Stromal cell of bone marrow (primary cell): ENCODE data around the gene CCDC43.
A peak's percentile ranks its signal among the peaks of the same experiment; 100 is the strongest.
"Not testable (repeated sequence)": the region's sequence is repeated elsewhere in the genome, so short reads cannot be mapped to it uniquely, and the experiment has no call there.

Experiments
- DNase-seq: peaks from one replicate; pipeline ENCODE4 v3.0.0-alpha.2; 2012; ENCODE audit warnings: low read depth

The CCDC43 gene

DNA sequence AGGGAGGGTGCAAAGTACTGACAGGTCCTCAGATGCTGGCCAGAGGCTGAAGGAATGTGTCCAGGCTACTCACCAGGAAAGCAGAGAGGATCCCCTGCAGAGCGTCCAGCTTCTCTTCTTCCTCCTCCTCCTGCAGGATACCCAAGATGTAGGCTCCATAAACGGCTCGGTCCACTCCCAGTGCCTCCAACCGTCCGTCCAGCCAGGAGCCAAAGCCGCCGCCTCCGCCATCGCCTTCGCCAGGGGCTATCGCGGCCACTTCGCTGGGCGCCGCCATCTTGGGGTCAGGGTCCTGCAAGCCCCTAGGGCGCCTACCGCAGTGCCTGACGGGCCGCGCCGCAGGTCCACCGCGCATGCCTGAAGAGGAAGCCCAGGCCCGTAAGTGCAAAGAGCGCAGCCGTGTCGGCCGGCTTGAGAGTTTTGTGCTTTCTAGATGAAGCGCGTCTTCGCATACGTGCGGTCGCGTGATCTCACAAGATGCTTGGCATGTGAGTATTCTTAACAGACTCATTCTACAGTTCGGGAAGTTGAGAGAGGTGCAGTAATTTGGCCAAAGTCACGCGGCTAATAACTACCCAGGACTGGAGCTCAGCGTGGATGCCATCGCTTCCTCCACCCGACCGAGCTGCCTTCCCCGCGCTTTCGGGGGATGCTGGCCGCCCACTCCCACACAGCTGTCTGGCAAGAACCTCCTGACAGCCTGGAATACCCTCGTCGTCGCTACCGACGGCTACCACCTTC is at the start of gene CCDC43:
Gene CCDC43 (minus strand): TSS at position 300 of the 741 bp plus-strand sequence. CDS start 23 bp downstream, at position 277.
- peak; percentile 86 for DNase-seq

DNA sequence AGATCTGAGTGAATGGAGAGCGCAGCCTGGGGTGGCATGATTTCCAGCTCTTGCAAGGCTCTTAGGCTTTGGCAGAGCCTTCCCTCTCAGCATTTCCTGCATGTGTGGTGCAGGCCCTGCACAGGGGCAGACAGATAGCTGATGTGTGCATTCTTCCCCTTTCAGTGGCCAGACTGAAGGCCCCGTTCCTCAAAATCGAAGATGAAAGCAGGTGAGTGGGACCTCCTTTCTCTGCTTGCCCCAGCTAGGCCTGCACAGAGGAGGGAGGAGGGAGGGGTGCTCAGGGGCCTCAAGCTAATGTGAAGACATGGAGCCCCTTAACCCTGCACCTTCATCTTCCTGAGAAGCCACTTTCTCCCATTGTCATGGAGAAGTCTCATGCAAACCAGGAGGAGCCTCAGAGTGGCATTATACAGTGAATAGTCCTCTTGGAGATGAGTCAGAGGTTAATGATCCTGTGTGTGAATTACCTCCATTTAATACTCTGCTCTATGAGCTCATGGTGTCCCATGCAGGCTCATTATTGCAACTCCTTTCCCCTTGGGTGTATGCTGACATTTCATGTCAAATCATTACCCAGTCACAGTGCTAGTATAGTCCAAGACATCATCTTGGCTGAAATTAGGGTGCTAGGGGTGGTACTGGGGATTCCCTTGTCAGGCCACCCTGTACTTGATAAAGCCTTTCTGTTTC is 48.8 kb upstream of the CCDC43 start:
- peak; percentile 9 for DNase-seq

DNA sequence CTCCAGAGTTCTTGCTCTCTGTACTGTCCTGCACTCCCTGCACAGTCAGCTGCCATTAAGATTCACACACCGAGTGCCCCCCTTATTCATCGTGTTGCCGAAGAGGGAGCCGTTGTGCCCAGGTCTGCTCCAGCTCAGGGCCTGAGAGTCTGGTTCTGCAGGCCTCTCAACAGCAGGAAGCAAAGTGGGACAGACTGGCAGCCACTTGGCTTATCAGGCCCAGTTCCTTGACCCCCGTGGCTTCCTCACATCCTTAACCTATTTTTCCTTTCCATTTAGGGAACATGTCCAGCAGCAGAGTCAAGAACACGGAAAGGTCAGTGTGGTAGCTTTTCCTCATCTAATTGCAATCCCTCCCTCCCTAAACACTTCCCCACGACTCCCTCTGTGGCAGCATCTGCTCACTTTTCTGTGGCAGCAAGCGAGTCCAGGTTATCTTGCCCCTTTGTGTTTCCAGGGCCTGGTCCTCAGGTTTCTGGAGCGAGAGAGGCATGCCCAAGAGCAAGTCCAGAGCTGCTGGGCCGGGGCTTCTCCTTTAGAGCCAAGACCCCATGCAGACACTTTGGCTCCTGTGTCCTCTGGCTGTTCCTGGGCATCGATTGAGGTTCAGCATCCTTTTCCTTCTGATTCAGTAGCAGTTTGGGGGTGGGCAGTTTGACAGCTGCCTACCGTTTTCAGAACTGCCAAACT is 47.1 kb upstream of the CCDC43 start:
- DNase-seq: no peak

DNA sequence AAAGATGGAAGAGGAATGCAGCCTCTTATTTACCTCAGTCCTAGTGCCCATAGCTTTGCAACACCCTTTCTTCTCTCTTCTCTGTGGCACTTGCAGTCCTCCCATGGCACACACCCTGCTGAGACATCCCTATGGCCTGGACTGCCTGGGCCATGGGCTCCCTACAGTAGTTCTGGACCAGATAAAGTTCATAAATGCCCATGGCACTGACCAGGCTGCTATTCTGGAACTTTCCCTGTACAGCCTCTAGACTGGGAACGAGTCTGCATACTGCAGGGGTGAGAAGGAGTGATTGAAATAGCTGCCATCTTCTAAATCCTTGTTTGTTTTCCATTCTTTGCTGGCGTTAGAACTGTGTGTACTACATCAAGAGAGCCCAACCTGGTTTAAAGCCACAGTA is 44.7 kb upstream of the CCDC43 start:
- no peak for DNase-seq

DNA sequence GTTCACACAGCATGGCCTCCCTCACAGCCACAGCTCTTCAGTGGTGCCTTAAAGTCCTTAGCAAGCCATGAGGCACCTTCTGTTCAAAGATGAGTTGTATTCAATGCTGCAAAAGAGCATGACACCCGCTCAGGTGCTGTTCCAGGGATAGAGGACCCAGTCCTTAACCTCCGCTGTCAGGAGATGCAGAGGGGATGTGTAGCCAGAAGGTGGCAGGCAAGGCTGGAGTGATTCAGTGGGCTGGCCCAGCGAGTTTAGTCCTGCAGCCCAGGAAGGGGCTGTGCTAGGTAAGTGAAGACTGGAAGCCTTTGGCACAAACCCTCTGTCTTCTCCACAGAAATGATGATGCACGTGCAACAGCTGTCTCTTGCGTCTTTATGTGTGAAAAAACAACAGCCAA is 44.2 kb upstream of the CCDC43 start:
- no peak for DNase-seq

DNA sequence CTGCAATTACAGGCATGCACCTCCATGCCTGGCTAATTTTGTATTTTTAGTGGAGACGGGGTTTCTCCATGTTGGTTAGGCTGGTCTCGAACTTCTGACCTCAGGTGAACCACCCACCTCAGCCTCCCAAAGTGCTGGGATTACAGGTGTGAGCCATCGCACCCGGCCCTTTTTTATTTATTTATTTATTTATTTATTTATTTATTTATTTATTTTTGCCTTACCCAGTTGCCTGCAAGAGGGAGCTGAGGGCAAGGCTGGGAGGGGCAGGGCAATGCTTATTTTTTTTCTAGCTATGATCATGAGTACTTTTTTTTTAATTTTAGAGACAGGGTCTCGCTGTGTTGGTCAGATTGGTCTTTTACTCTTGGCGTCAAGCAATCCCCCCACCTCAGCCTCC is 36.5 kb upstream of the CCDC43 start:
- not testable (repeated sequence) for DNase-seq

DNA sequence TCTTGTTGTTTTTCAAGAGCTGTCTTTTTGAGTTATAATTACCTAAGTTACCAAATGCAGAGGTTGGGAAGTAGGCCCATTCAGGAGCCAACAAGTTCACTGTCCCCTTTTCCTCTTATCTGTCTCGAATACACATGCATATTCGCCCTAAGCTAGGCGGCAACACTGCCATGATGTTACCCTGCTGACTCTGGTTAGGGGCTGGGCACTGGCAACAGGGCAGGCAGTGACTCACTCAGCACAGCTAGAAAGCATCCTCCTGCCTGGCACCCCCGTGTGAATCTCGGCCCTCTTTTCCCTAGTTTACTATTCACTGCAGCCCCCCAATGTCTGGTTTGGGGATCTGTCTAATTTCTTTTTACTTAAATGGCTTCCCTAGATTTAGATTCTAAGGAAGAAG is 32.7 kb upstream of the CCDC43 start:
- no peak for DNase-seq

- no peak for DNase-seq
Observed at GRCh38 chr17:44719444-44719843, 29.9 kb upstream of the CCDC43 start.

GRCh38 chr17:44708401-44709263 is 19.1 kb upstream of the CCDC43 start, which contains the start of gene DBF4B:
TSS of gene DBF4B (plus strand) at chr17:44708665. CDS start at chr17:44708821, 156 bp downstream.
- DNase-seq: peak; percentile 88

DNA sequence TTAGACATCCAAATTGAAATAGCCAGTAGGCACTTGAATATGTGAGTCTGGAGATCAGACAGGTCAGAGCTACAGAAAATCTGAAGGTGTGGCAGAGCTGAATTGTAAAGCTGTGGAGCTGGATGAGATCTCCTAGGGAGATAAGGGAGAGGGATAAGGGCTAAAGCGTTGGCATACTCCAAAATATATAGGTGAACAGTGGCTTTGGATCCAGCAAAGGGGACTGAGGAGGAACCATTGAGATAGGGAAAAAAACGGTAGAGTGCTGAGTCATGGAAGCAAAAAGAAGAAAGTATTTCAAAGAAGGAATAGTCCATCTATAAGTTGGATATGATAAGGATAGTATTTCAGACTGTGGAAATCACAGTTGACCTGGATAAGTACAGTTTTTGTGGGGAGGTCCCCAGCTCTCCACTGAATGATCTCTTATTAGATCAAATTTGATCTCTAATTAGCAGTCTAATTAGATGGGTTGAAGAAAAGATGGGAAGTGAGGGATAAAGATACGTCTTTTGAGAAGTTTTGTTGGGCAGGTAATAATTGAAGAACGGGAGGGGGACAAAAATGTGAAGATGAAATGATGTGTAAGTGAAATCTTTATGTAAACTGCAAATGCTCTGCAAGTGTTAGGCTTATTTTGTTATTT is 18.3 kb upstream of the CCDC43 start:
- no peak for DNase-seq

DNA sequence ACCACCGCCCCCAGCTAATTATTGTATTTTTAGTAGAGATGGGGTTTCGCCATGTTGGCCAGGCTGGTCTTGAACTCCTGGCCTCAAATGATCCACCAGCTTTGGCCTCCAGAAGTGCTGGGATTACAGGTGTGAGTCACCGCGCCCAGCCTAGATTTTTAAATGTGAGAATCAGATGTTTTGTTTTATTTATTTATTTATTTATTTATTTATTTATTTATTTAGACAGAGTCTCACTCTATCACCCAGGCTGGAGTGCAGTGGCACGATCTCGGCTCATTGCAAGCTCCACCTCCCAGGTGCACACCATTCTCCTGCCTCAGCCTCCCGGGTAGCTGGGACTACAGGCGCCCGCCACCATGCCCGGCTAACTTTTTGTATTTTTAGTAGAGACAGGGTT is 10.7 kb upstream of the CCDC43 start:
- DNase-seq: not testable (repeated sequence)

GRCh38 chr17:44693609-44694008 is 4.0 kb upstream of the CCDC43 start:
- no peak for DNase-seq

DNA sequence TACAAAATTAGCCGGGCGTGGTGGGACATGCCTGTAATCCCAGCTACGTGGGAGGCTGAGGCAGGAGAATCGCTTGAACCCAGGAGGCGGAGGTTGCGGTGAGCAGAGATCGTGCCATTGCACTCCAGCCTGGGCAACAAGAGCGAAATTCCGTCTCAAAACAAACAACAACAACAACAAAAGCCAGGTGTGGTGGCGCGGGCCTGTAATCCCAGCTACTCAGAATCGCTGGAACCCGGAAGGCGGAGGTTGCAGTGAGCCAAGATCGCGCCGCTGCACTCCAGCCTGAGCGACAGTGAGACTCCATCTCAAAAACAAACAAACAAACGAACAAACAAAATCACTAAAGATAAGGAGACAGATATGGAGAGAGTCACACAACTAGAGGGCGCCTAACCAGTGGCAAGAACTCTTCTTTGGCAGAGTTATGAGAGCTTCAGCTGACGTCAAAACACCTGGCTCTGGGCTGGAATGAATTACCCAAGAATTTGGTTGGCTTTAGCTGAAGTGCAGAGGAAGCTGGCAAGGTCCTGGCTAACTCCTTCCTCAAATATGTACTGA is 1.2 kb upstream of the CCDC43 start:
- DNase-seq: not testable (repeated sequence)

GRCh38 chr17:44688675-44689476 is 700 bp downstream of the CCDC43 start:
- no peak for DNase-seq

- DNase-seq: no peak
Observed at GRCh38 chr17:44688200-44688599, 1.4 kb downstream of the CCDC43 start.

DNA sequence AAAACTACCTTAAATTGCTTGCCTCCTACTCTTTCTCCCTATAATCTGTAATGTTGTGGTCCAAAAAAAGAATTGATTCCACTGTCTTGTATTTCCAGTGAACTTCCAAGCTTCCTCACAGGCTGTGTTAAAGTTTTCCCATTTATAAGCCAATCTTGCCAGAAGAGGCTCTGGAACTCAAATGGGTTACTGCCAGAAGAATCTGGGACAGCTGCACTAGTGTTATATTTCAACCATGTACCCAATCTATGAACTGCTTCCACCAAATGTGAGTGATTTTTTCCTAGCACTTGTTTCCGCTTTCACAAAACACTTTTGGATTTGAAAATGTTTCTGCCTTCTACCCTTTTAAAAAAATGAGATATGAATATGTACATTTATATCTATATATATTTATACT is 1.8 kb downstream of the CCDC43 start:
- no peak for DNase-seq

DNA sequence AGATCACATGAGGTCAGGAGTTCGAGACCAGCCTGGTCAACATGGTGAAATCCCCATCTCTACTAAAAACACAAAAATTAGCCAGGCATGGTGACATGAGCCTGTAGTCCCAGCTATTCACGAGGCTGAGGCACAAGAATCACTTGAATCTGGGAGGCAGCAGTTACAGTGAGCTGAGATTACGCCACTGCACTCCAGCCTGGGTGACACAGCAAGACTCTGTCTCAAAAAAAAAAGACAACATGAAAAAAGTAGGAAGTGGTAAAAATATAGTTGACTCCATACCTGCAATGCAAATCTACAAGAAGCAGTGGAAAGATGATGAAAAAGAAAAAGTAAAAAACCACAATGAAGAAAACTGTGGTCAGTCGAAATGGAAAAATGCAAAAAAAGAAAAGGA is 6.3 kb downstream of the CCDC43 start:
- not testable (repeated sequence) for DNase-seq

DNA sequence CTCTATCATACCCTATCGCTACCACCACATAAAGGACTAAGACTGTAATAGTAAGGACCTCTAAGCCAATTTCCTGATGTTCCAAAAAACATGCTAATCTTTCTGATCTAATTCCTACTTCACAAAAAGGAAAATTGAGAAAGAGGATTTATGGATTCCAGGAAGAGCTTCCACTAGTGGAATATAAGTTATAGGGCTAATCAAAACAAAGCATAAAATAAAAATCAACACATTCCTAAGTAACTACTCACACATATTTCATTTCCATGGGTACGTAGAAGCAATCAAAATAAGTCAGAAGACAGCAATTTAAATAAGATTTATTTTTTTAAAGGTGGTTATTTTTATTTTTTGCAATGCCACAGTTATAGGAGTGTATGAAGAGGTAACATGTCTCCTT is 12.4 kb downstream of the CCDC43 start:
- no peak for DNase-seq

GRCh38 chr17:44673893-44674292 is 15.7 kb downstream of the CCDC43 start:
- no peak for DNase-seq

DNA sequence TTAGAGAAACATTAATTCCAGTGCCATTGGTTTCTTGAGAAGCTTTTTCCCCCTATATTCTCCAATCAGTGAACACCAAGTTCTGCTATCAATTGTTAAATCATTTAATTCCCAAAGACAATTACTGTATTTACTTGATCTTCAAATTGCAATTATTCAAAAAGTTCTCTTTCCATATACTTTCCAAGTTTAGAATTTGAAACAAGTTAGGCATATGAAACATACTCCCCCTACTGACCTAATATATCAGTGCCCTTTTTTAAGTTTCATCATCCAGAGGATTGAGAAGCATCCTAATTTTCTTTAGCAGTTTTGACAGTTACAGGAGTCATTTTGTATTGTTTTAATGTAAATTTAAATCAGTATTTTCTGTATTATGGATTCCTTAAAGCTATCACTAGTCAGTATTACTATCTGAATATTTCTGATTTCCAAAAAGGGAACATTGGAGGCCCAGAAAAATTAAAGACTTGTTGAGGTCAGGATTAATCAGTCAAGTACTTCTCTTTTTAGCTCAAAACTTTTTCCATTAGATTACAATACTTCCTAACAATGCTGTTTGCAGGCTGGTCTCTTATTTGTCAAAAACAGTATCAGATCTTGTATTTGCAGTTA is 17.0 kb downstream of the CCDC43 start:
- DNase-seq: no peak
